HepG2 (cell line): ENCODE data around the gene FYTTD1. TPM values are rescaled to one million over a fixed set of nuclear protein-coding genes. Genes with fewer than 3 reads are reported as not detected.

Source experiments
- ATM ChIP-seq: fragments of 450-650 bp; IDR thresholded peaks from 2 replicates; pipeline ENCODE4 v1.7.1; 2017; ENCODE audit warnings: mild to moderate bottlenecking, borderline replicate concordance
- HOXA3 ChIP-seq: sonication (generic); formaldehyde crosslinking; IDR thresholded peaks from 2 replicates; pipeline ENCODE4 v1.5.0; 2020; ENCODE audit warnings: missing genetic modification reagents
- NFIB ChIP-seq: sonication (generic); formaldehyde crosslinking; IDR thresholded peaks from 2 replicates; pipeline ENCODE4 v1.9.0; 2021; ENCODE audit warnings: missing genetic modification reagents, mild to moderate bottlenecking, borderline replicate concordance
- TCF12 ChIP-seq, 2 experiments: fragments of 450-650 bp in 1 of 2; sonication (generic) in 1 of 2; formaldehyde crosslinking in 1 of 2; IDR thresholded peaks; 2 replicates each; pipeline versions ENCODE4 v1.6.1 to v1.8.0; 2017 to 2022; ENCODE audit warnings: antibody characterized with exemption in 1 of 2, mild to moderate bottlenecking in 1 of 2, missing genetic modification reagents in 1 of 2, moderate library complexity in 1 of 2
- TEAD2 ChIP-seq: sonication (generic); formaldehyde crosslinking; IDR thresholded peaks from 2 replicates; pipeline ENCODE4 v1.9.0; 2021; ENCODE audit warnings: missing genetic modification reagents
- ZNF282 ChIP-seq: fragments of 450-650 bp; IDR thresholded peaks from 2 replicates; pipeline ENCODE4 v1.6.1; 2018; ENCODE audit not compliant: partially characterized antibody
- ZNF562 ChIP-seq: sonication (generic); formaldehyde crosslinking; IDR thresholded peaks from 2 replicates; pipeline ENCODE4 v1.8.0; 2022; ENCODE audit warnings: missing genetic modification reagents, borderline replicate concordance
- ZNF570 ChIP-seq: sonication (generic); formaldehyde crosslinking; IDR thresholded peaks from 2 replicates; pipeline ENCODE4 v1.4.0; 2020; ENCODE audit warnings: mild to moderate bottlenecking, missing genetic modification reagents, borderline replicate concordance
- ZNF709 ChIP-seq: sonication (generic); formaldehyde crosslinking; IDR thresholded peaks from 2 replicates; pipeline ENCODE4 v1.5.0; 2020; ENCODE audit warnings: mild to moderate bottlenecking, missing genetic modification reagents
- polyA plus RNA-seq, 8 experiments: library from polyadenylated mRNA; depleted of rRNA in 3 of 8; stranded (reverse) in 7 of 8; unstranded in 1 of 8; fragments of >200 nt; fragmentation: Illumina TruSeq in 4 of 8; extraction: Trizol in 4 of 8; gene quantifications; 2 replicates each; pipeline versions ENCODE4 v1.2.1 to v1.2.3, GENCODE V29; 2011 to 2016; ENCODE audit warnings: low read depth in 4 of 8, missing spikeins in 1 of 8, mixed read lengths in 1 of 8; ENCODE audit not compliant: insufficient read depth in 1 of 8
- total RNA-seq, 5 experiments: library from RNA; depleted of rRNA; stranded (reverse); fragments of >200 nt; fragmentation: Illumina TruSeq; extraction: Trizol; gene quantifications; 2 replicates each; pipeline ENCODE4 v1.2.3, GENCODE V29; 2016; ENCODE audit warnings: low read depth in 1 of 5
- TF ChIP-seq, protein P1 (sequence below): sonication (generic); formaldehyde crosslinking; IDR thresholded peaks from 2 replicates; pipeline ENCODE4 v1.4.0; 2020; ENCODE audit warnings: missing genetic modification reagents, borderline replicate concordance
- TF ChIP-seq, protein P2 (sequence below): sonication (generic); formaldehyde crosslinking; conservative IDR thresholded peaks from 2 replicates; pipeline ENCODE4 v1.5.0; 2020; ENCODE audit warnings: missing genetic modification reagents
- TF ChIP-seq, protein P3 (sequence below): sonication (generic); formaldehyde crosslinking; IDR thresholded peaks from 2 replicates; pipeline ENCODE4 v1.5.1; 2020; ENCODE audit warnings: mild to moderate bottlenecking, missing genetic modification reagents, moderate library complexity
- TF ChIP-seq, protein P4 (sequence below): sonication (generic); formaldehyde crosslinking; IDR thresholded peaks from 2 replicates; pipeline ENCODE4 v1.4.0; 2020; ENCODE audit warnings: missing genetic modification reagents
- TF ChIP-seq, protein P5 (sequence below): sonication (generic); formaldehyde crosslinking; IDR thresholded peaks from 2 replicates; pipeline ENCODE4 v1.4.0; 2020; ENCODE audit warnings: mild to moderate bottlenecking, missing genetic modification reagents
- TF ChIP-seq, protein P6 (sequence below): sonication (generic); formaldehyde crosslinking; IDR thresholded peaks from 2 replicates; pipeline ENCODE4 v1.5.0; 2020; ENCODE audit warnings: mild to moderate bottlenecking, missing genetic modification reagents
- TF ChIP-seq, protein P7 (sequence below): sonication (generic); formaldehyde crosslinking; IDR thresholded peaks from 2 replicates; pipeline ENCODE4 v1.8.1; 2023; ENCODE audit warnings: mild to moderate bottlenecking, missing genetic modification reagents

Gene FYTTD1
- total and polyA plus RNA-seq, 2 of the 13 experiments (the other 11 are each of a cell fraction or from before 2014, with no cell fraction given), result 6.5 to 28.8 TPM

DNA sequence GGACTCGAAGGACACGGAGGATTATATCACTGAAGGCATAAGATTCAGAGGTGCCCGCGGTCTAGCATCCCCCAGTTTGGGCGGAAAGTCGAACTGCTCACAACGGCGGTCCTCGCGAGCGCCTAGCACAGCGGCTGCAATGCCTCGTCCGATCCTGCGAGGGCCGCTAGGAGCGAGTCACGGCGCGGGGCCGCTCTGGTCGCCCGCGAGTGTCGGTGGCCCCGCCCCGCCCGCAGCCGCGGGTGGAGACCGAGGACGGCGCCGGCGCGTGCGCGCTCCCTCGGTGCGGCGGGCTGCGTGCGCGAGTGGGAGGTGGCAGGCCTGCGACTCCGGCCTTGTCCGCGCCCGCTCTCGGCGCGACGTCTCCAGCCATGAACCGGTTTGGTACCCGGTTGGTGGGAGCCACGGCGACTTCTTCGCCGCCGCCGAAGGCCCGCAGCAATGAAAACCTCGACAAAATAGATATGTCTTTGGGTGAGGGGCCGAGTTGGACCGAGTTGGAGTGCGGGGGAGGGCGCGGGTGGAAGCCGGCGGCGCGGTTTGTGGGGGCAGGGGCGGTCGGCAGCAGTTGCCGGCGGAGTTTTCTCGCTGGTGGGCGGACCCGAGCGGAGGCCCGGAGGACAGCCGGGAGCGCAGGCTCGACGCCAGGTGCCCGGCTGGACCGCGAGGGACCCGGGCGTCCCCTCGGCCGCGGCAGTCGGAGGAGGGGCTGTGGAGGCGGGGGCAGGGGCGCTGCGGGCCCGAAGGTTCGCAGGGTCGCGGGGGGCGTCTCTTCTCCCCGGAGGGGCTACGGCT lies at the start of gene FYTTD1 (continued):
- TF ChIP-seq, protein P1, sequence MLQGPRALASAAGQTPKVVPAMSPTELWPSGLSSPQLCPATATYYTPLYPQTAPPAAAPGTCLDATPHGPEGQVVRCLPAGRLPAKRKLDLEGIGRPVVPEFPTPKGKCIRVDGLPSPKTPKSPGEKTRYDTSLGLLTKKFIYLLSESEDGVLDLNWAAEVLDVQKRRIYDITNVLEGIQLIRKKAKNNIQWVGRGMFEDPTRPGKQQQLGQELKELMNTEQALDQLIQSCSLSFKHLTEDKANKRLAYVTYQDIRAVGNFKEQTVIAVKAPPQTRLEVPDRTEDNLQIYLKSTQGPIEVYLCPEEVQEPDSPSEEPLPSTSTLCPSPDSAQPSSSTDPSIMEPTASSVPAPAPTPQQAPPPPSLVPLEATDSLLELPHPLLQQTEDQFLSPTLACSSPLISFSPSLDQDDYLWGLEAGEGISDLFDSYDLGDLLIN (CRISPR knock-in tag), result no peak
- TF ChIP-seq, protein P2, sequence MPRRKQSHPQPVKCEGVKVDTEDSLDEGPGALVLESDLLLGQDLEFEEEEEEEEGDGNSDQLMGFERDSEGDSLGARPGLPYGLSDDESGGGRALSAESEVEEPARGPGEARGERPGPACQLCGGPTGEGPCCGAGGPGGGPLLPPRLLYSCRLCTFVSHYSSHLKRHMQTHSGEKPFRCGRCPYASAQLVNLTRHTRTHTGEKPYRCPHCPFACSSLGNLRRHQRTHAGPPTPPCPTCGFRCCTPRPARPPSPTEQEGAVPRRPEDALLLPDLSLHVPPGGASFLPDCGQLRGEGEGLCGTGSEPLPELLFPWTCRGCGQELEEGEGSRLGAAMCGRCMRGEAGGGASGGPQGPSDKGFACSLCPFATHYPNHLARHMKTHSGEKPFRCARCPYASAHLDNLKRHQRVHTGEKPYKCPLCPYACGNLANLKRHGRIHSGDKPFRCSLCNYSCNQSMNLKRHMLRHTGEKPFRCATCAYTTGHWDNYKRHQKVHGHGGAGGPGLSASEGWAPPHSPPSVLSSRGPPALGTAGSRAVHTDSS (CRISPR knock-in tag), result no peak
- TF ChIP-seq ZNF282, result no peak
- no peak for TF ChIP-seq TCF12 (IDR thresholded peaks at IDR 0.05)
- peak; percentile 66; the same call in 1 of the 2 replicates for TF ChIP-seq TCF12 (CRISPR knock-in tag; IDR thresholded peaks at IDR 0.05)
- no peak for TF ChIP-seq ATM
- TF ChIP-seq, protein P3, sequence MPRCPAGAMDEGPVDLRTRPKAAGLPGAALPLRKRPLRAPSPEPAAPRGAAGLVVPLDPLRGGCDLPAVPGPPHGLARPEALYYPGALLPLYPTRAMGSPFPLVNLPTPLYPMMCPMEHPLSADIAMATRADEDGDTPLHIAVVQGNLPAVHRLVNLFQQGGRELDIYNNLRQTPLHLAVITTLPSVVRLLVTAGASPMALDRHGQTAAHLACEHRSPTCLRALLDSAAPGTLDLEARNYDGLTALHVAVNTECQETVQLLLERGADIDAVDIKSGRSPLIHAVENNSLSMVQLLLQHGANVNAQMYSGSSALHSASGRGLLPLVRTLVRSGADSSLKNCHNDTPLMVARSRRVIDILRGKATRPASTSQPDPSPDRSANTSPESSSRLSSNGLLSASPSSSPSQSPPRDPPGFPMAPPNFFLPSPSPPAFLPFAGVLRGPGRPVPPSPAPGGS (CRISPR knock-in tag), result peak; percentile 86; the same call in 1 of the 2 replicates
- TF ChIP-seq TEAD2 (CRISPR knock-in tag), result no peak
- TF ChIP-seq ZNF709 (CRISPR knock-in tag), result peak; percentile 81
- peak; percentile 74 for TF ChIP-seq HOXA3
- TF ChIP-seq ZNF562, result no peak
- TF ChIP-seq, protein P4, sequence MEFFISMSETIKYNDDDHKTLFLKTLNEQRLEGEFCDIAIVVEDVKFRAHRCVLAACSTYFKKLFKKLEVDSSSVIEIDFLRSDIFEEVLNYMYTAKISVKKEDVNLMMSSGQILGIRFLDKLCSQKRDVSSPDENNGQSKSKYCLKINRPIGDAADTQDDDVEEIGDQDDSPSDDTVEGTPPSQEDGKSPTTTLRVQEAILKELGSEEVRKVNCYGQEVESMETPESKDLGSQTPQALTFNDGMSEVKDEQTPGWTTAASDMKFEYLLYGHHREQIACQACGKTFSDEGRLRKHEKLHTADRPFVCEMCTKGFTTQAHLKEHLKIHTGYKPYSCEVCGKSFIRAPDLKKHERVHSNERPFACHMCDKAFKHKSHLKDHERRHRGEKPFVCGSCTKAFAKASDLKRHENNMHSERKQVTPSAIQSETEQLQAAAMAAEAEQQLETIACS (CRISPR knock-in tag), result peak; percentile 87
- no peak for TF ChIP-seq NFIB (CRISPR knock-in tag)
- TF ChIP-seq, protein P5, sequence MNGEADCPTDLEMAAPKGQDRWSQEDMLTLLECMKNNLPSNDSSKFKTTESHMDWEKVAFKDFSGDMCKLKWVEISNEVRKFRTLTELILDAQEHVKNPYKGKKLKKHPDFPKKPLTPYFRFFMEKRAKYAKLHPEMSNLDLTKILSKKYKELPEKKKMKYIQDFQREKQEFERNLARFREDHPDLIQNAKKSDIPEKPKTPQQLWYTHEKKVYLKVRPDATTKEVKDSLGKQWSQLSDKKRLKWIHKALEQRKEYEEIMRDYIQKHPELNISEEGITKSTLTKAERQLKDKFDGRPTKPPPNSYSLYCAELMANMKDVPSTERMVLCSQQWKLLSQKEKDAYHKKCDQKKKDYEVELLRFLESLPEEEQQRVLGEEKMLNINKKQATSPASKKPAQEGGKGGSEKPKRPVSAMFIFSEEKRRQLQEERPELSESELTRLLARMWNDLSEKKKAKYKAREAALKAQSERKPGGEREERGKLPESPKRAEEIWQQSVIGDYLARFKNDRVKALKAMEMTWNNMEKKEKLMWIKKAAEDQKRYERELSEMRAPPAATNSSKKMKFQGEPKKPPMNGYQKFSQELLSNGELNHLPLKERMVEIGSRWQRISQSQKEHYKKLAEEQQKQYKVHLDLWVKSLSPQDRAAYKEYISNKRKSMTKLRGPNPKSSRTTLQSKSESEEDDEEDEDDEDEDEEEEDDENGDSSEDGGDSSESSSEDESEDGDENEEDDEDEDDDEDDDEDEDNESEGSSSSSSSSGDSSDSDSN (CRISPR knock-in tag), result peak; percentile 66
- TF ChIP-seq, protein P6, sequence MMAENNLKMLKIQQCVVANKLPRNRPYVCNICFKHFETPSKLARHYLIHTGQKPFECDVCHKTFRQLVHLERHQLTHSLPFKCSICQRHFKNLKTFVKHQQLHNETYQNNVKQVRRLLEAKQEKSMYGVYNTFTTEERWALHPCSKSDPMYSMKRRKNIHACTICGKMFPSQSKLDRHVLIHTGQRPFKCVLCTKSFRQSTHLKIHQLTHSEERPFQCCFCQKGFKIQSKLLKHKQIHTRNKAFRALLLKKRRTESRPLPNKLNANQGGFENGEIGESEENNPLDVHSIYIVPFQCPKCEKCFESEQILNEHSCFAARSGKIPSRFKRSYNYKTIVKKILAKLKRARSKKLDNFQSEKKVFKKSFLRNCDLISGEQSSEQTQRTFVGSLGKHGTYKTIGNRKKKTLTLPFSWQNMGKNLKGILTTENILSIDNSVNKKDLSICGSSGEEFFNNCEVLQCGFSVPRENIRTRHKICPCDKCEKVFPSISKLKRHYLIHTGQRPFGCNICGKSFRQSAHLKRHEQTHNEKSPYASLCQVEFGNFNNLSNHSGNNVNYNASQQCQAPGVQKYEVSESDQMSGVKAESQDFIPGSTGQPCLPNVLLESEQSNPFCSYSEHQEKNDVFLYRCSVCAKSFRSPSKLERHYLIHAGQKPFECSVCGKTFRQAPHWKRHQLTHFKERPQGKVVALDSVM (CRISPR knock-in tag), result peak; percentile 57; the same call in 1 of the 2 replicates
- no peak; the same call in 1 of the 2 replicates for TF ChIP-seq ZNF570
- TF ChIP-seq, protein P7, sequence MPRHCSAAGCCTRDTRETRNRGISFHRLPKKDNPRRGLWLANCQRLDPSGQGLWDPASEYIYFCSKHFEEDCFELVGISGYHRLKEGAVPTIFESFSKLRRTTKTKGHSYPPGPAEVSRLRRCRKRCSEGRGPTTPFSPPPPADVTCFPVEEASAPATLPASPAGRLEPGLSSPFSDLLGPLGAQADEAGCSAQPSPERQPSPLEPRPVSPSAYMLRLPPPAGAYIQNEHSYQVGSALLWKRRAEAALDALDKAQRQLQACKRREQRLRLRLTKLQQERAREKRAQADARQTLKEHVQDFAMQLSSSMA (CRISPR knock-in tag), result peak; percentile 74; the same call in 1 of the 2 replicates
